Activated CD4-positive, alpha-beta T cell treated with anti-CD3 and anti-CD28 coated beads, Interleukin-10, Interleukin-2, amounts not matched to agents 100 ng/mL and 50 ng/mL, durations not matched to agents 16 hours and 8 hours (primary cell): ENCODE measurements around the gene MOCS1.

Source experiments
- DNase-seq: peaks from one replicate; pipeline ENCODE4 v3.0.0-alpha.2; 2020

MOCS1 gene

DNA sequence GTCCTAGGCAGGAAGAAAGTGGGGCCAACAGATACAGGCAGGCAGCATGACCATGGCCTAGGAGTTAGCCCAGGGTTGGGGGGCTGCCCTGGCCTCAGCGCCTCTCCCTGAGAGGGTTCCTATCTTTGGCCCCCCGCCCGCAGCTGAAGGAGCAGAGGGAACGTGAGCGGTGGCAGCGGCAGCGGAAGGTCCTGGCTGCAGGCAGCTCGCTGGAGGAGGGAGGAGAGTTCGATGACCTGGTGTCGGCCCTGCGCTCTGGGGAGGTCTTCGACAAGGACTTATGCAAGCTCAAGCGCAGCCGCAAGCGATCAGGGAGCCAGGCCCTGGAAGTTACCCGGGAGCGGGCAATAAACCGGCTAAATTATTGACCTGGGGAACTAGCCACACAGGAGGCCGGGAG is 32.6 kb downstream of the MOCS1 start:
- DNase-seq, result no peak

DNA sequence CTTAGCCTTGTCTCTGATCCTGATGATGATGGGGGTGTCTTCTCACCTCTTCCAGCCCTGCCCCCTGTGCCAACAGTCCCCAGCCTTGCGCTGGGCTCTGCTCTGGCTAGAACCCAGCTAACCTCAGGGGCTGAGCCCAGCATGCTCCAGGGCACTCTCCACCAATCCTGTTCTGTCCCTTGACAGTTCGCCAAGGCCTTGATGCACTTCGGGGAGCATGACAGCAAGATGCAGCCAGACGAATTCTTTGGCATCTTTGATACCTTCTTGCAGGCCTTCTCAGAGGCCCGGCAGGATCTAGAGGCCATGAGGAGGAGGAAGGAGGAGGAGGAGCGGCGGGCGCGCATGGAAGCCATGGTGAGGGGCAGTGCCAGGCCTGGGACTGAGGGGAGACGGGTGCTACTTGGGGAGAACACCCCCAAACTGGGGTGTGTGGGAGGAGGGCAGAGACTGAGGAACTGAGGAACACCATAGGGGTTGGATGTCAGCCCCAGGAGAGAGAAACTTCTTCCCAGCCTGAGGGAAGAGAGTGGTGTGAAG is 33.1 kb downstream of the MOCS1 start:
- no peak for DNase-seq

DNA sequence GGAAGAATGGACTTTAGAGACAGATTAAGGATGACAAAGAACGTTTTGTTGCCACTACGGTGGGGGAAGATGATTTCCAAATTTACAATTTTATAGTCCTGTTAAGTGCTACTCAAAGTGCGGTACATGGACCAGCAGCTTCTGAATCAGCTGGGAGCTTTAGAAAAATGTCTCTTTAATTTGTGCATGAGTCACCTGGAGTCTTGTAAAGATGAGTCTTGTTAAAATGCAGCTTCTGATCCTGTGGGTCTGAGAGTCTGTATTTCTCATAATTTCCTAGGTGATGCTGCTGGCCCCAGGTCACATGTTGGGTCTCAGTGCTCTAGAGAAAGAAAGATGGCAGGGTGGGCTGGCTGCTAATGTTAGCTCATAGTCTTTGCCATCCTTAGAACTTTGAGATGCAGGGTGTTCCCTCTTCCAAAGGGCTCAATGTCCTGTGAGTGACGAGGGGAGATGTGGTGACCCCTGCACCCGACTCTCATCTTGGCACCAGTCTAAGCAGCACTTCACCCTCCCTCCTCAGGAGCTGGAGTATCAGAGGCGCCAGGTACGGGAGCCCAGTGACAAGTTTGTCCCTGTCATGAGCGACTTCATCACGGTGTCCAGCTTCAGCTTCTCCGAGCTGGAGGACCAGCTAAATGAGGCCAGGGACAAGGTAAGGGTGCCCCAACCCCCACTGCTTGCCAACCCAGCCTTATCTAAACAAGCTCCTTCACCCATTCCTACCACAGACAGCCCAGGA is 34.5 kb downstream of the MOCS1 start:
- DNase-seq, result no peak

DNA sequence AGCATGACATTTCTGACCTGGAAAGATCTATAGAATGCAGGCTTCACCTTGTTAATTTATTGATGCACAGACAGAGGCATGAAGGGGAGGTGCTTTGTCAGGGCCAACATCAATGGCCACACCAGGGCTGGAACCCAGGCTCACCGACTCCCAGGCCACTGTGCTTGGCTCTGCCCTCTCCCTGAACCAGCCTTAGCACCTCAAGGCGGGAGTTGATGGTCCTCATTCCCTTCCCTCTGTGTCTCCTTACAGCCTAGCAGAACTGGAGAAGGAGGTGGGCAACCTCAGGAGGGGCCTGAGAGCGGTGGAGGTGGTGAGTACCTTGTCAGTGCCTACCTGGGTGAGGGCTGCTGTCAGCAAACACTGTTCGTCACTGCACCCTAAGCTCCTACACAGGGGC is 35.6 kb downstream of the MOCS1 start:
- DNase-seq, result no peak

DNA sequence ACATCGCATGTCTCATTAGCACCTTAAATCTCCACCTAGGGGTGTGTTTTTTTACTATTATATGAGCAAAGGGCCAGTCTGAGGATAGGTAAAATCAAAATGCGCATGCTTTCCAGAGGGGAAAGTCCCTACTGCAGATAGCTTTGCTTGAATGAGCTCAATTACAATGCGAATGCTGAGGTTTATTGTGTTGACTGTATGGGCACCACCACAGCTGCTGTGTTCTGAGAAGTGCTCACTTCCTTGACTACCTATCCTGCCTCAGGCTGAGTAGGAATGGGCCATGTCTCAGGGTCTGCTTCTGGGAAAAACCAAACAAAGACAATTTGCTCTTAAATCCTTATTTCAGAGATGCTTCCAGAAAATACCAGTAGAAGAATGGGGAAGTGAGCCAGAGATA is 36.6 kb downstream of the MOCS1 start:
- no peak for DNase-seq

DNA sequence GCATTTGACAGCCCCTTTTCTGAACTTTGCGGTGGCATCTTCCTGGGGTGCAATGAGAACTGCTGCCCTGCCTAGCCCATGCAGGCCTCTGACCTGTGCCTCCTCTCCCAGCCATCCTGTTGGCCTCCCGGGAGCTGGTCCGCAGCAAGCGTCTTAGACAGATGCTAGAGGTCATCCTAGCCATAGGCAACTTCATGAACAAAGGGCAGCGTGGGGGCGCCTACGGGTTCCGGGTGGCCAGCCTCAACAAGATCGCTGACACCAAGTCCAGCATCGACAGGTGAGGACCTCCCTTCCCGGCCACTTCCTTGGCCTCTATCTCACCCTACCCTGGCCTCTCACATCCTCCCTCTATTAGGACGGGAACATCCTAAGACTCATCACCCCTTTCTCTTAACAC is 37.6 kb downstream of the MOCS1 start:
- DNase-seq, result no peak

DNA sequence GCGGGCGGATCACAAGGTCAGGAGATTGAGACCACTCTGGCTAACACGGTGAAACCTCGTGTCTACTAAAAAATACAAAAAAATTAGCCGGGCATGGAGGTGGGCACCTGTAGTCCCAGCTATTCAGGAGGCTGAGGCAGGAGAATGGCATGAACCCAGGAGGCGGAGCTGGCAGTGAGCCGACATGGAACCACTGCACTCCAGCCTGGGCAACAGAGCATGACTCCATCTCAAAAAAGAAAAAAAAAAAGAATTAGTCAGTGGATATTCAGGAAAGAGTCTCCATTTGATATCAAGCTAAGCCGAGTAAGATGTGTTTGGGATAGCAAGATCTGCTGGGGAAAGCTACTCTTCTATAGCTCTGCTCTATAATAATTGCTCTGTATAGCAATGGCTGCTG is 41.0 kb downstream of the MOCS1 start:
- no peak for DNase-seq

DNA sequence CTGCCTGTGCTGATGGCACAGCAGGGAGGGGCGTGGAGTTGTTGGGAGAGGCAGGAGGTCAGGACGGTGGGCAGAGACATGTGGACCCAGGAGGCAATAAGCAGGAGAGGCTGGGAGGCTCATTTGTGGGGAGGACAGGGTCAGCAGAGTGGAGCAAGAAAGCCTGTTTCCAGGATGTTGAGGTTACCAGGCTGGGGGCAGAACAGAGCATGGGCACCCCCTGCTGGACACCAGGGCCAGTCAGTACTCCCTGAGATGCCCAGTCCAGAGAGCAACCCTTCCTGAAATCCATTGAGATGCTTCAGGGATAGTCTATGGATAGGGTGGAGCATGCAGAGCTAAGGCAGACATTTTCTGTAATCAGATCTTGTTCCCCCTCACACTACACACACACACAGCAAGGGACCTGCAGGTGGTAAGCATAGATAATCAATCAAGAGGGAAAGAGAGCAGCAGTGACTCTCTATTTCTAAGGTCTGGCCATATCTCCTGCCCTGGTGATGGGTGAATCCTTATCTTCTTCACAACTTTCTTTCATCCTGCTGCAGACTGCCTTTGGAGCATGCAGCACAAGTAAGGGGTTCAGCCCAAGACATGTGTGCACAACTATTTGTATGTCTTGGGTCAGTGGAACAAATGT is 41.7 kb downstream of the MOCS1 start:
- peak; percentile 15 for DNase-seq

DNA sequence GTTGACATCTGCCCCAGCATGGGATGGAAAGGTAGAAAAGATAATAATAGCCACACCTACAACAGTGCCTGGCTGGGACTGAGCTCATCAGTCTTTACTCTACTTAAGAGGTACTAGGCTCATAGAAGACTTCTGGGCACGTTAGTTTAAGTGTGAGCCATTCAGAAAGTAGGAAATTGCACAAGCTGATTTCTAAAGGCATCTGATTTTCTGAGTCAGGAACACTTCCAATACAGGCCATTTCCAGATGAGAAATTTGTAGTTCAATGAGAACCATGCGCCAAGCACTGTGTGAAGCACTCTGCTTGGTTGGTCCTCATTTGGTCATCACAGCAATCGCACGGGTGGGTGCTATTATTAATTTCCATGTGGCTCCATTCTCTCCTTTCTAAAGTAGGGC is 42.3 kb downstream of the MOCS1 start:
- no peak for DNase-seq

DNA sequence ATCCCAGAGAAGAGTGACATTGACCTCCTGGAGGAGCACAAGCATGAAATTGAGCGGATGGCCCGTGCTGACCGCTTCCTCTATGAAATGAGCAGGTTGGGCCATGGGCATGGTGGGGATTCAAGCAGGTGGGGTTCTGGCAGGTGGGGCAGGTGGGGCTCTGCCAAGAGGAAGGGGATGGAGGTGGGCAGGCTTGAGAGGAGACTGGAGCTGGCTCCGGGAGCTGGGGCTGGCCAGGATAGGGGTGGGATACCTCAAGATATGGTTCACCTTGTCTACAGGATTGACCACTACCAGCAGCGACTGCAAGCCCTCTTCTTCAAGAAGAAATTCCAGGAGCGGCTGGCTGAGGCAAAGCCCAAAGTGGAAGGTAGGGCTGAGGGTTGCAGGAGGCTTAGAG is 42.9 kb downstream of the MOCS1 start:
- no peak for DNase-seq

DNA sequence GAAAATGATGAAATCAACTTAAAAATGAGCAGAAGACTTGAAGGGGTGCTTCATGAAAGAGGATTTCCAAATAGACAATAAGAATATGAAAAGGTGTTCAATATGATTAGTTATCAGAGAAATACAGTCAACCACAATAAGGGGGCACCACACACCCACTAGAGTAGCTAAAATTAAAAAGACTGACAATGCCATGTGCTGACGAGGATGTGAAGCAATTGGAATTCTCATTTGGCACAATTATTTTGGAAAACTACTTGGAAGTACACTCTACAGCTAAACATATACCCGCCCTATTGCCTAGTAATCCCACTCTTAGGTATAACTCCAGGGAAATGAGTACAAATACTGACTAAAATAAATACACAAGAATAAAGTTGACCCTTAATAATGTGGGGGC is 45.0 kb downstream of the MOCS1 start:
- no peak for DNase-seq

DNA sequence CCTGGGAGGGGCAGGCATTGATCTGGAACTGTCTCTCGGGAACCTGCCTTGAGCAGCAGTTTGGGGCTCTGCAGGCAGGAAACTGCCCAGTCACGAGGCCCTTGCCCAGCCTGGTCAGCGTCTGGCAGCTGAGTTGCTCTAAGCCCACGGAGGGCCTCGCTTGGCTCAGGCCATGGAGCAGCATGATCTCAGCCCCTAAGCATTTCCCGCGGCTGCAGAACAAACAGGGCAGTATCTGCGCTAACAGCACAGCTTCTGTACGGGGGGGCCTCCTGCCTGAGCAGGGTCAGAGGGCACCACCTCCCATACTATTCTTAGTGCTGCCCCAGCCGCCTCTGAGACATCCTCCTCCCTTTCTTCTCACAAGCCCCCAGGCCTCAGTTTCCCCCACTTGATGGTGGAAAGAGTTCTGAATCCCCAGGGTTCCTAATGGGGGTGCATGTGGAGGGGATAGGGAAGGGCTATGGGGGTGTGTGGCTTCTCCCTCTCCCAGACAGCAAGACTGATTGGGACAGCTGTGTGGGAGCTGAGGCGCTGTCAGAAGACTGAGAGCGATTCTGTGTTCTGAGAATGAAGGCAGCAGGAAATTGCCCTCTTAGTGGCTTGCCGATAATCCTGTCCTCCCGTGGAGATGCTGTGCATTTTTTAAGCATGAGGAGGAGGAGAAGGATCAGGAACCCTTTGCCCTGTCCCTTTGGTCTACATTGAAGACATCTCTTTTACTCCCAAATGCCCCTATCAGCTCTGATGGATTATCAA is 46.4 kb downstream of the MOCS1 start:
- DNase-seq, result no peak

DNA sequence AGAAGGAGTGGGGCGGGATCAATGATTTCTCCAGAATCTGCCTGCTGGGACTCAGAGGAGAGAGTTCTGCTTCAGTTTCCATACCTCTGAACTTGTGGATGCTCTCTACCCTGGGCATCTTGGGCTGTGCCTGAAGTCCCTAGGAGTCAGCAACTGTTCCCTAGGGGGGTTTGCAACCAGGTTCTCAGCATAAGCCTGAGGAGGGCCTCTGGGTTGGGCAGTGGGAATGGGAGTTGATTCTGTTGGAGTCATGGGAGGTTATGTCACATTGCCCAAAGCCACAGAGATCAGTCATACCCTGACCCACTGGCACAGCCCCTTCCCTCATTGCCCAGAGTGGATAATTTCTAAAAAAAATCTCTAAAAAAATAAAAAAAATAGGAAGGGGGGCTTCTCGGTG is 47.4 kb downstream of the MOCS1 start:
- no peak for DNase-seq

DNA sequence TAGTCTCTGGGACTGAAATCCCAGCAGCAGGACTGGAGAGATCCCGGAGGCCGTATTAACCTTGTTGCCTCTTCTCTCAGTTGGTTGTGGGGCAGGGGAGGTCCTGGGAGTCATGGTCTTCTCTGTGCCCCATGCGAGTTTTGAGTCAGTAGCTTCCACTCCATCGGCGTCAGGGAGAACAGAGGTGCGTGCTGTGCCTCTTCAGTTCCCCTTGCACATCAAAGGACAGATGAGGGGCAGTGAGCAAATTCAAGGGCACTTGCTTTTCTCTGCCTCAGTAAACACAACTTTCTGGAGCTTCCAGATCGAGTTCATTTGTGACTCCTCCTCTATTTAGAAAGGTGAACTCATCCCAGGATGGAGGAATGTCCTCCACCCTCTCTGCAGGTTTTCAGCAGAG is 48.6 kb downstream of the MOCS1 start:
- no peak for DNase-seq

DNA sequence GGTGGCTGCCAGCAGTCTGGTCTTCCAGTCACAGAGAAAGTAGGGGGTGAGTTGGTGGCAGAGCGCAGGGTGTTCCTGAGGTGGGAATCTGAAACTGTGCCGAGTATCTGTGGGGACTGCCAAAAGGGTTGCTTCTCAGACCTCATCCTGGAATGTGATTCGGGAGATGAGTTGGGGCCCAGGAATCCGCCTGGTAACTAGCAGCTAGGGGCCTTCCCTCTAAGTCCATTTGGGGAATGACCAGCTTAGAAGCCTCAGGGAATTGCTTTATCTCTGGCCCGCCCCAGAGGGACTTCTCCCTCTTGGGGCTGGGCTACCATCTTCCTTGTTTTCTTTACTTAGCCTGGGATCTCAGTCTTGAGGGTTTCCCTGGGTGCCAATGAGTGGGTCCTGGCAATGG is 49.6 kb downstream of the MOCS1 start:
- DNase-seq, result no peak

DNA sequence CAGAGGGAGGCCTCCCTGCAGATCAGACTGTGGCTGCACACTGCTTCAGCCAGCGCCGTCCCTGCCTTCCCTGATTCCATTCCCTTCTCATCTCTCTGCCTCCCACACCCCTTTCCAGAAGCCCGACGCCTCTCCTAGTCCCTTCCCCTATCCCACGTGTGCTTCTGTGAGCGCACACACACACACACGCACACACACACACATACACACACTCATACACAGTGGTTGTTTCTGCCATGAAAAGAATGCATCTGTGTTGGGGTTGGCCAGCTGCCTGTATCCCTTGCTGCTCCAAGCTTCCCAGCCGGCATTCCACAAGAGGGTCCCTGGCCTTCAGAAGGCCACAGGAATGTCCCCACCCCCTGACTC is 51.7 kb downstream of the MOCS1 start:
- no peak for DNase-seq

DNA sequence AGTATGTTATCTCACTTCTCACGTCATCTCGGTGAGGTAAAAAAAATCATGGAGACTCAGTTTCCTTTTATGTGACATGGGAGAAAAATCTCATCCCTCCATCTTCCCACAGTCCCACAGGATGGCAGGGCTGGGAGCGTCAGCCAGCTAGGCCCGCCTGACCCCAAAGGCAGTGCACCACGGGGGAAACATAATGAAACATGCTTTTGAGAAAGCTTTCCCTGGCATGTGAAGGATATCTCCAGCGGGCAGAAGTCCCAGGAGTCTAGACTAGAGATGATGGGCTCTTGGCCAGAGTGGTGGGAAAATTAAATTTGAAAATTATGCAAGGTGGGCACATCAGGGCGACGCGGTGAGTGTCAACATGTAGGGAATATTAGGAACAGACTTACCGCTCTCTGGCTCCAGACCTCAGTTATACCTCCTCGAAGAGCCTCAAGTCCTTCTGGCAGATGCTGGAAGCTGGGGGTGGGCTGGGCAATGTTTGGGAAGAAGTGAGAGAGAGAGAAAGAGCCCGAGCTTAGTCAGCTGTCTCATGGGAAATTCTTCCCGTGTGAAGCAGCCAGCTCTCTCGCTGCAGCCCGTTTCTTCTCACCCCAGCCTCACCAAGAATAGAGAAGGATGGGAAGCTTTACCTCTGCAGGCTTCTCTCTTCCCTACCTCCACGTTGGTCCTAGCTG is 52.3 kb downstream of the MOCS1 start:
- DNase-seq, result no peak

DNA sequence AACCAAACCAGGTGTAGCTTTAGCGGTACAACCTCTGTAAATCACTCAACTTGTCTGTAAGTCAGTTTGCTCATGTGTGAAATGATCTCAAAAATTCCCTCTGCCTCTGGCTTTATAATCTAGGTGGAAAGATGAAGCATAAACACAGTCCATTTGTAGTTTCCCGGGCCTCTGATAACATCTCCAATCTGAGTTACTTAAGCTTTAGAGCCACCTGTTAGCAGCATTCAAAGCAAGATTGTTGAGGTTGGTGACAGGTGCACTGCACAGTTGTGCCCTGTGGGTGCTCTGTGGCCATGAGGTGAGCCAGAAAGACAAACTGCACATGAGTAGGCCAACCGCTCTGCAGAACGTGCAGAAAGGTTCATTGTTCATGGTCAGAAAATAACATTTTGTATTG is 53.7 kb downstream of the MOCS1 start:
- DNase-seq, result no peak

DNA sequence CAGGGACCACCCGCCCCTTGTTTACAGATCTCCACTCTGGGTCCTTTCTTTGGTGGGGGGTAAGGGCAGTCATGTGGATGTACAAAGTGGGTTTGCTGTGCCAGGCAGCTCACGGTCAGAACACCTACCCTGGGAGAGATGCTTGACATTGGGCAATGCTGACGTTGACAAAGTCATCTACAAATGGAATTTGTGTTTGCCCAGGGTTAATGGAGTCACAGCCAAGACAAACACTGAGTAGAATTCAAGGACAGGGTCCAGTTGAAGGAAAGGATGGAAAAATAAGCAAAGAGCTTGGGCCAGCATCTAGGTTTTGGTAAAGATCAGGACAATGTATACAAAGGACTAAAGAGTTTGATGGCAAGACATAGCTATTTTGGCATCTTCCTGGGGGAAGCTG is 54.7 kb downstream of the MOCS1 start:
- DNase-seq, result no peak

DNA sequence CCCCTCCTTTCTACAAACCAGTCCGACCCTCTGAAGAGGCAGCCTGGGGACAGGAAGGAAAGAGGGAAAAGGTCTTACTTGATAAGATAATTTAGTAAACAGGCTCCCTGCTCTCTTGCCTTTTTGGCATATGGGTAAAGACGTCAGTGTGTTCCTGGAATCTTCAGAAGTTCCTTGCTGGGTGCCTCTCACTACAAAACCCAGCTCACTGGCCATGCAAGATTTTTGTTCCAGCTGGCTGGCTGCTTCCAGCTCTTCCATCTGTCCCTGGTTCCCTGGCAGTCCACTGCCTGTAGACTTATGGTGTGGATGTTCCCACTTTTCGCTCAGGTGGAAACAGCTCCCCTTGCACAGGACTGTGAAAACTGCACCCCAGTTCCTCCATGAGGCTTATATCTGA is 57.4 kb downstream of the MOCS1 start:
- DNase-seq, result no peak

DNA sequence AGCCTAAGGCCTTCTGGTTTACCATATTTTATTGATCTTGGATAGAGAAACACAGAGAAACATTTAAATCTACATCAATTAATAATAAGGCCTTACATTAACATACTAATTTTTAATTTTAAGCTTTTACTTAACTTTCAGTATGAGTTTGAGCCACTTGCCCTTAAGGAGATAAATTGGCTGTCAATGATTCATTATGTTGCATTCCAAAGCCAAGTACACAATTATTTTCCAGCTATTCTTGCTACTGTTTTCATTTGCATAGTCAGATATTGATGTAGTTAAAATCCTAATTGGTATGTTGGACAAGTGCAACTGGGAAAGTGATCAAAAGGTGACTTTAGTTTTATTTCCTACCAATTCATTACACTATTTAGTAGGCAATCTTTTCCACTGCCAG is 58.2 kb downstream of the MOCS1 start:
- no peak for DNase-seq

DNA sequence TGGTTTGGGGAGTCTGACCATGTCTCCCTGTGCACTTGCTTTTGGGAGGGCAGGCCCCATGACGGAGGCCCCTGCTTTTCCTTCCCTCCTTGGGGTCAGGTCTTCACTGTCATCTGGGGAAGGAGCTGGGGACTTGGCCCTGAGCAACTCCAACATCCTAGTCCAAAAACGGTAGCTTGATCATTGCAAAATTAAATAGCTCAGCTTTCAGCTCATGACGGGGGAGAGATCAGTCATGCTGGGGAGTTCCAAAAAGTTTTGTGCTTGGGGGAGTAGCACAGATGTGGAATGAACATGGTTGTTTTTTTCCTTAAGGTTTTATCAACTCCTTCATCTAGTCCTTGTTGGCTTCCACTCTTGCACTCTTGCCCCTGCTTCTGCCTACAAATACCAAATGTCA is 60.8 kb downstream of the MOCS1 start:
- DNase-seq, result no peak

DNA sequence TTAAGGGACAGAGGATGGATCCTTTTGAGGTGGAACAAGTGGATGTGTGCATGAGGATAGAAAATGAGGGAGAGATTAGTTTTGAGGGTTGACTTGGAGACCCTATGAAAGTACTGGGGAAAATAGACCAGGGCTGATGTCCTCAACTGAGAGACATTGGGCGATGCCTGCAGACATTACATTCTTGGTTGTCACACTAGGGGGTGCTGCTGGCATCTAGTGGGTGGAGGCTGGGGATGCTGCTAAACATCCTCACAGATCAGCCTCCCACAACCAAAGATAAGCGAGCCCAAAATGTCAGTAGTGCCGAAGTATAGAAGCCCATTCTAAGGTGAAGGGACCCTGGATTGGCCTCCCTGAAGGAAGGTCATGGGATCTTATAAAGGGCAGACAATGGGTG is 63.3 kb downstream of the MOCS1 start:
- no peak for DNase-seq

DNA sequence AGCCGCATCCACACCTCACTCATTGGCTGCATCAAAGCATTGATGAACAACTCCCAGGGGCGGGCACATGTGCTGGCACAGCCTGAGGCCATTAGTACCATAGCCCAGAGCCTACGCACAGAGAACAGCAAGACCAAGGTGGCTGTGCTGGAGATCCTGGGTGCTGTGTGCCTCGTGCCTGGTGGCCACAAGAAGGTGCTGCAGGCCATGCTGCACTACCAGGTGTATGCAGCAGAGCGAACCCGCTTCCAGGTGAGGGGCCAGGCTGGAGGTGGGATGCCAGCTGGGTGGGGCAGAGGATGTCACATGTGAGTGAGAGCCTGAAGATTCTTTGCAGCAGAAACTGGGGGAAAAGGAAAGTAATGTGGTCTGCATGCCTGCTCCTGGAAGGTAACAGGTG is 66.7 kb downstream of the MOCS1 start:
- DNase-seq, result no peak
